Fibroblast of lung (primary cell): ENCODE measurements around the gene DKC1. TPM values are rescaled to one million over a fixed set of nuclear protein-coding genes. Genes with fewer than 3 reads are reported as not detected.

Experiments used
- DNase-seq, 2 donors: peaks; one replicate each; pipeline versions ENCODE4 v3.0.0 to v3.0.0-alpha.2; 2010; ENCODE audit warnings: low read depth in 2 of 2
- H2AFZ ChIP-seq: 2 replicates; pipeline ENCODE4 v1.5.1; 2012; ENCODE audit warnings: low read length, control low read depth, inconsistent platforms
- H3K27ac ChIP-seq: 2 replicates; pipeline ENCODE4 v1.5.1; 2011; ENCODE audit warnings: low read length, control low read depth; ENCODE audit not compliant: insufficient read depth
- H3K27me3 ChIP-seq: 2 replicates; pipeline ENCODE4 v1.5.1; 2011; ENCODE audit warnings: mild to moderate bottlenecking, low read length; ENCODE audit not compliant: control insufficient read depth, insufficient read depth
- H3K36me3 ChIP-seq: 2 replicates; pipeline ENCODE4 v1.5.1; 2011; ENCODE audit warnings: low read length; ENCODE audit not compliant: control insufficient read depth, insufficient read depth
- H3K4me1 ChIP-seq: 2 replicates; pipeline ENCODE4 v1.5.1; 2011; ENCODE audit warnings: low read length; ENCODE audit not compliant: control insufficient read depth, insufficient read depth; ENCODE audit errors: extremely low read depth
- H3K4me2 ChIP-seq: 2 replicates; pipeline ENCODE4 v1.5.1; 2011; ENCODE audit warnings: low read length, control low read depth; ENCODE audit not compliant: insufficient read depth; ENCODE audit errors: extremely low read depth
- H3K4me3 ChIP-seq, 4 experiments: fragments of 200-600 bp in 1 of 4; sonication (generic) in 1 of 4; replicated peaks in 1 of 4; 2 replicates each; pipeline ENCODE4 v1.5.1; 2011 to 2016; ENCODE audit warnings: low read length in 4 of 4, low read depth in 3 of 4, mild to moderate bottlenecking in 3 of 4, control low read depth in 2 of 4, inconsistent platforms in 1 of 4, mixed read lengths in 1 of 4; ENCODE audit not compliant: insufficient read depth in 1 of 4; ENCODE audit errors: control extremely low read depth in 1 of 4
- H3K79me2 ChIP-seq: 2 replicates; pipeline ENCODE4 v1.5.1; 2012; ENCODE audit warnings: mild to moderate bottlenecking, low read length, inconsistent platforms; ENCODE audit not compliant: control insufficient read depth, insufficient read depth
- H3K9ac ChIP-seq: 2 replicates; pipeline ENCODE4 v1.5.1; 2011; ENCODE audit warnings: mild to moderate bottlenecking, low read length, control low read depth; ENCODE audit not compliant: insufficient read depth
- H3K9me3 ChIP-seq: 2 replicates; pipeline ENCODE4 v1.5.1; 2012; ENCODE audit warnings: low read depth, low read length; ENCODE audit not compliant: control insufficient read depth, insufficient read depth
- H4K20me1 ChIP-seq: 2 replicates; pipeline ENCODE4 v1.5.1; 2011; ENCODE audit warnings: low read length; ENCODE audit not compliant: control insufficient read depth, insufficient read depth; ENCODE audit errors: extremely low read depth
- EZH2 ChIP-seq: IDR thresholded peaks from 2 replicates; pipeline ENCODE4 v1.5.1; 2012; ENCODE audit warnings: low read length, control low read depth, mild to moderate bottlenecking; ENCODE audit errors: missing control alignments
- polyA plus RNA-seq, 2 donors: library from polyadenylated mRNA; depleted of rRNA in 1 of 2; stranded (reverse) in 1 of 2; unstranded in 1 of 2; fragments of >200 nt; gene quantifications; 2 replicates each; pipeline ENCODE4 v1.2.1, GENCODE V29; 2011 to 2012; ENCODE audit warnings: missing spikeins in 1 of 2
- total RNA-seq: library from RNA; depleted of rRNA; stranded (reverse); fragments of >200 nt; gene quantifications from 2 replicates; pipeline ENCODE4 v1.2.1, GENCODE V29; 2014
- TF ChIP-seq, protein P1 (sequence below), 2 donors: IDR thresholded peaks in 1 of 2; conservative IDR thresholded peaks in 1 of 2; 1 replicate in 1 of 2; 2 replicates in 1 of 2; pipeline ENCODE4 v1.5.1; 2011 to 2012; ENCODE audit warnings: low read length in 2 of 2, control low read depth in 1 of 2, inconsistent platforms in 1 of 2, low read depth in 1 of 2, mild to moderate bottlenecking in 1 of 2

Gene DKC1
- total and polyA plus RNA-seq, 2 donors (not counting 1 experiment from before 2014, with no cell fraction given): 30.2 to 42.4 TPM

DNA sequence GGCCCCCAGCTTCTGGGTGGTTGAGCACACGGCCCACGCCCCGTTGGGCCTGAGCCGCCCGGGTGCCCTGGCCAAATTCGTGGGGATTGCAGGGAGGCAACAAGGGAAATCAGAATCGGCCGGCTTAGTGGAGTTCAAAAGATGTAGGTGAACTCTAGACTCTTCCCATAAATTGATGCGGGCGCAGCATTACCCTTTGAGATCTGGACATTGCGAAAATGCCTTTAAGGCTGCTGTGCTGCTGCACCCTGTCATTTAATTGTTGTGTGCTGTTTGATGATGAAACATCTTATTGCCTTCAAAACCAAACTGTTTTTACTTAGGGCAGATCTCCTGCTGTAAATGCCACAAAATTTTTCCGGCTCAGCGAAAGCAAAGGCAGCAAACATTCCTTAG, 43.0 kb downstream of the DKC1 start:
- TF ChIP-seq, protein P1, sequence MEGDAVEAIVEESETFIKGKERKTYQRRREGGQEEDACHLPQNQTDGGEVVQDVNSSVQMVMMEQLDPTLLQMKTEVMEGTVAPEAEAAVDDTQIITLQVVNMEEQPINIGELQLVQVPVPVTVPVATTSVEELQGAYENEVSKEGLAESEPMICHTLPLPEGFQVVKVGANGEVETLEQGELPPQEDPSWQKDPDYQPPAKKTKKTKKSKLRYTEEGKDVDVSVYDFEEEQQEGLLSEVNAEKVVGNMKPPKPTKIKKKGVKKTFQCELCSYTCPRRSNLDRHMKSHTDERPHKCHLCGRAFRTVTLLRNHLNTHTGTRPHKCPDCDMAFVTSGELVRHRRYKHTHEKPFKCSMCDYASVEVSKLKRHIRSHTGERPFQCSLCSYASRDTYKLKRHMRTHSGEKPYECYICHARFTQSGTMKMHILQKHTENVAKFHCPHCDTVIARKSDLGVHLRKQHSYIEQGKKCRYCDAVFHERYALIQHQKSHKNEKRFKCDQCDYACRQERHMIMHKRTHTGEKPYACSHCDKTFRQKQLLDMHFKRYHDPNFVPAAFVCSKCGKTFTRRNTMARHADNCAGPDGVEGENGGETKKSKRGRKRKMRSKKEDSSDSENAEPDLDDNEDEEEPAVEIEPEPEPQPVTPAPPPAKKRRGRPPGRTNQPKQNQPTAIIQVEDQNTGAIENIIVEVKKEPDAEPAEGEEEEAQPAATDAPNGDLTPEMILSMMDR (conservative IDR thresholded peaks at IDR 0.05 in 1 of 2, IDR thresholded peaks at IDR 0.05 in 1 of 2; ENCODE audit: low read depth in 1 of 2, low read length in 2 of 2): no peak
- no peak for TF ChIP-seq EZH2
- no peaks in the 10 kb centered on the region for H3K9me3 ChIP-seq
- H3K27ac ChIP-seq: peak overlapping the region; percentile 34
- H3K79me2 ChIP-seq: peaks cover 4% of the 10 kb centered on the region
- no peaks in the 10 kb centered on the region for H3K4me1 ChIP-seq
- peak overlapping the region; percentile 37 to 72 (median 54) for H3K4me3 ChIP-seq
- no peaks in the 10 kb centered on the region for H3K27me3 ChIP-seq
- peak overlapping the region; percentile 13 for H3K9ac ChIP-seq
- no peaks in the 10 kb centered on the region for H3K36me3 ChIP-seq
- H4K20me1 ChIP-seq: no peaks in the 10 kb centered on the region
- H3K4me2 ChIP-seq: peak overlapping the region; percentile 71
- peak overlapping the region; percentile 51 for H2AFZ ChIP-seq
- DNase-seq: peak; percentile 32 to 43

DNA sequence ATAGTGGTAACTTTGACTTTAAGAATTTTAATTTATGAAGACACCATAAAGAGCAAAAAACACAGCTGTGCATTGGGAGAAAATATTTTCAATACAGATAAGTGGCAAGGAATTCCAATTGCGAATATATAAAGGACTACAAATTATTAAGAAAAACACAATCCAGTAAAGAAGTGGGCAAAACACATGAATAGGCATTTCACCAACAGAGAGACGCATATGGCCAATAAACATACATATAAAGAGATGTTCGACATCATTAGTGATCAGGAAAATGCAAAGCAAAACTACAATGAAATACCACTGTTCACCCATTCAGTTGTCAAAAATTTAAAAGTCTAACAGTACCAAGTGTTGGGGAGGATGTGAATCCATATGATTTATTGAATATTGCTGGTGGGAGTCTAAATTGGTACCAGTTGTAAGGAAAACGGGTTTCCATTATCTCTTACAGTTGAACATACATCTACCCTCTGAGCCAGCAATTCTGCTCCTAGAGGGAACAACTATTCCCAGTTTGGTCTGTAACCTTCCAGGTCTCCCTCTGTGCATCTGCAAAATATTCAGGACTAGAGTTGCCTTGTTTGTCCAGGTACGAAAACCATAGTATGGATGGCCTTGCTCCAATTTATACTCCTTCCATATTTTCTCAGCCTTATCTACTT, 44.3 kb downstream of the DKC1 start:
- Histone ChIP-seq H3K27me3 (no peaks in the 10 kb centered on the region), H3K79me2 (peaks cover 4% of the 10 kb centered on the region), H3K9me3 (no peaks in the 10 kb centered on the region), H3K4me1 (no peaks in the 10 kb centered on the region), H3K4me2 (no peak overlapping the region), H3K36me3 (no peaks in the 10 kb centered on the region), H3K27ac (no peak overlapping the region), H4K20me1 (no peaks in the 10 kb centered on the region), H3K9ac (no peak overlapping the region), H2AFZ (no peak overlapping the region), H3K4me3 (no peak overlapping the region)
- no peak for DNase-seq
- no peak for TF ChIP-seq EZH2
- TF ChIP-seq, protein P1 (conservative IDR thresholded peaks at IDR 0.05 in 1 of 2, IDR thresholded peaks at IDR 0.05 in 1 of 2; ENCODE audit: low read depth in 1 of 2, low read length in 2 of 2): no peak

DNA sequence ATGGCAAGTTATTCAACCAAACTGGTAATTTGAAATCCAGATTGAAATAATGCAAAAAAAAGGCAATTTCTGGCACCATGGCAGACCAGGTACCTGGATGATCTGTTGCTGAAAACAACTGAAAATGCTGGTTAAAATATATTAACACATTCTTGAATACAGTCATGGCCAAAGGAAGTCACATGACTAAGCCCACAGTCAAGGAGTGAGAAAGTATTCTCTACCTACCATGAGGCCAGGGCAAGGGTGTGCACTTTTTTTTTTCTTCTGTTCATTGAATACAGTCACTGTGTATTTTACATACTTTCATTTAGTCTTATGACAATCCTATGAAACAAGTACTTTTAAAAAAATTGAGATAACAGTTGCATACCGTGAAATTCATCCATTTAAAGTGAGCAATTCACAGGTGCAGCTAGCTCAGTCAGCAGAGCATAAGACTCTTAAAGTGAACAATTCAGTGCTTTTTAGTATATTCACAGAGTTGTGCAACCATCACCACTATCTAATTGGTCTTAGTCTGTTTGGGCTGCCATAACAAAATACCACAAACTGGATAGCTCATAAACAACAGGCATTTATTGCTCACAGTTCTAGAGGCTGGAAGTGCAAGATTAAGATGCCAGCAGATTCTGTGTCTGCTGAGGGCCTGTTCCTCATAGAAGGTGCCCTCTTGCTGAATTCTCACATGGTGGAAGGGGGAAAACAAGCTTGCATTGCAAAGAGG, 47.4 kb downstream of the DKC1 start:
- H3K79me2 ChIP-seq: no peaks in the 10 kb centered on the region
- H3K9me3 ChIP-seq: no peaks in the 10 kb centered on the region
- TF ChIP-seq, protein P1 (conservative IDR thresholded peaks at IDR 0.05 in 1 of 2, IDR thresholded peaks at IDR 0.05 in 1 of 2; ENCODE audit: low read depth in 1 of 2, low read length in 2 of 2): no peak
- TF ChIP-seq EZH2: no peak
- no peak overlapping the region for H3K27ac ChIP-seq
- no peaks in the 10 kb centered on the region for H4K20me1 ChIP-seq
- H3K9ac ChIP-seq: no peak overlapping the region
- H3K4me1 ChIP-seq: no peaks in the 10 kb centered on the region
- H2AFZ ChIP-seq: no peak overlapping the region
- no peak overlapping the region for H3K4me2 ChIP-seq
- no peaks in the 10 kb centered on the region for H3K36me3 ChIP-seq
- H3K4me3 ChIP-seq: no peak overlapping the region
- peak in 1 of 2 donors; percentile 10 for DNase-seq
- no peaks in the 10 kb centered on the region for H3K27me3 ChIP-seq
